Measurements from ENCODE around the gene SHANK1.
"Not testable (repeated sequence)": the region's sequence is repeated elsewhere in the genome, so short reads cannot be mapped to it uniquely, and the experiment has no call there.

DNA sequence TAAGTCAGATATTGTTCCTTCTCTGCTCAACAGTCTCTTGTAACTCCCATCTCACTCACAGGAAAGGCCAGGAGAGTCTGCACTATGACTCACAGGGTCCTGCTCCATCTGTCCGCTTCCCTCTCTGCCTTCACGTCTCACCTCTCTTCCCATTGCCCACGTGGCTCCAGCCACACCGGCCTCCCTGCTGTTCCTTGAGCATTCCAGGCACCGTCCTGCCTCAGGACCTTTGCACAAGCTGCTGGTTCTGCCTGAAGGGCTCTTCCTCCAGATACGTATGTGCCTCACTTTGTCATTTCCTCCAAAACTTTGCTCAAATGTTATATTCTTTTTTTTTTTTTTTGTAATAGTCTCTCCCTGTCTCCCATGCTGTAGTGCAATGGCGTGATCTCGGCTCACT lies 36.6 kb upstream of the SHANK1 start:
- TF ChIP-seq, protein P1, sequence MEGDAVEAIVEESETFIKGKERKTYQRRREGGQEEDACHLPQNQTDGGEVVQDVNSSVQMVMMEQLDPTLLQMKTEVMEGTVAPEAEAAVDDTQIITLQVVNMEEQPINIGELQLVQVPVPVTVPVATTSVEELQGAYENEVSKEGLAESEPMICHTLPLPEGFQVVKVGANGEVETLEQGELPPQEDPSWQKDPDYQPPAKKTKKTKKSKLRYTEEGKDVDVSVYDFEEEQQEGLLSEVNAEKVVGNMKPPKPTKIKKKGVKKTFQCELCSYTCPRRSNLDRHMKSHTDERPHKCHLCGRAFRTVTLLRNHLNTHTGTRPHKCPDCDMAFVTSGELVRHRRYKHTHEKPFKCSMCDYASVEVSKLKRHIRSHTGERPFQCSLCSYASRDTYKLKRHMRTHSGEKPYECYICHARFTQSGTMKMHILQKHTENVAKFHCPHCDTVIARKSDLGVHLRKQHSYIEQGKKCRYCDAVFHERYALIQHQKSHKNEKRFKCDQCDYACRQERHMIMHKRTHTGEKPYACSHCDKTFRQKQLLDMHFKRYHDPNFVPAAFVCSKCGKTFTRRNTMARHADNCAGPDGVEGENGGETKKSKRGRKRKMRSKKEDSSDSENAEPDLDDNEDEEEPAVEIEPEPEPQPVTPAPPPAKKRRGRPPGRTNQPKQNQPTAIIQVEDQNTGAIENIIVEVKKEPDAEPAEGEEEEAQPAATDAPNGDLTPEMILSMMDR (conservative IDR thresholded peaks at IDR 0.05; ENCODE audit: low read length), result not testable (repeated sequence)
- not testable (repeated sequence) for TF ChIP-seq EZH2phosphoT487 (IDR thresholded peaks at IDR 0.05; ENCODE audit: borderline replicate concordance, low read depth, low read length)

All from OCI-LY7 (cell line).